Adrenal gland (tissue), 12 donors: ENCODE measurements around the gene NETO1. TPM values are rescaled to one million over a fixed set of nuclear protein-coding genes. Genes with fewer than 3 reads are reported as not detected.

Experiments used
- DNase-seq, 7 donors: peaks; one replicate each; pipeline ENCODE4 v3.0.0-alpha.2; 2019 to 2020
- H3K27ac ChIP-seq, 5 donors: fragments of 200-600 bp; sonication (generic) in 4 of 5; 1 replicate in 3 of 5; 2 replicates in 2 of 5; pipeline versions ENCODE4 v1.5.1 to v1.8.0; 2016 to 2020; ENCODE audit warnings: mild to moderate bottlenecking in 1 of 5
- H3K27me3 ChIP-seq: fragments of 200-600 bp; 2 replicates; pipeline ENCODE4 v1.8.0; 2021
- H3K36me3 ChIP-seq, 2 donors: fragments of 200-600 bp; replicated peaks in 1 of 2; 1 replicate in 1 of 2; 2 replicates in 1 of 2; pipeline versions ENCODE4 v1.5.1 to v1.8.0; 2018 to 2022
- H3K4me1 ChIP-seq, 2 donors: fragments of 200-600 bp; replicated peaks in 1 of 2; 1 replicate in 1 of 2; 2 replicates in 1 of 2; pipeline versions ENCODE4 v1.5.1 to v1.8.0; 2018 to 2021
- H3K4me3 ChIP-seq, 4 donors: fragments of 200-600 bp; sonication (generic) in 3 of 4; one replicate each; pipeline ENCODE4 v1.5.1; 2016 to 2018
- H3K9me3 ChIP-seq, 3 donors: fragments of 200-600 bp; sonication (generic) in 1 of 3; replicated peaks in 1 of 3; 1 replicate in 2 of 3; 2 replicates in 1 of 3; pipeline versions ENCODE4 v1.5.1 to v1.8.0; 2016 to 2021
- POLR2A ChIP-seq, 2 donors: fragments of 450-650 bp; IDR thresholded peaks; one replicate each; pipeline ENCODE4 v1.6.1; 2017; ENCODE audit warnings: antibody characterized with exemption in 2 of 2, mild to moderate bottlenecking in 2 of 2, moderate library complexity in 1 of 2
- whole genome bisulfite sequencing, 4 donors: extraction: QIAGEN DNeasy Blood & Tissue Kit in 2 of 4; methylation state at CpG; one replicate each; pipeline versions ENCODE4 v1.1.5 to v1.1.7; 2013 to 2017; 5-methylcytosine and 5-hydroxymethylcytosine counted together
- intact Hi-C, 2 donors: fragments of 100-400 bp; cut with DNase I; formaldehyde crosslinking; loops; one replicate each; pipeline versions ENCODE4 v1.14.1 to v1.15.0; 2022 to 2023
- polyA plus RNA-seq, 3 donors: library from polyadenylated mRNA; stranded (reverse); fragments of 200-250 nt in 2 of 3; fragments of 350-450 nt in 1 of 3; fragmentation: Illumina TruSeq in 1 of 3; extraction: RNeasy Lipid Tissue Mini Kit (QIAGEN cat#74804) in 1 of 3; gene quantifications; one replicate each; pipeline ENCODE4 v1.2.3, GENCODE V29; 2013 to 2014
- total RNA-seq, 9 donors: library from RNA; depleted of rRNA in 4 of 9; stranded (reverse); fragments of >200 nt in 4 of 9; fragments of 120-200 nt in 1 of 9; fragmentation: NEBNext Ultra II Directional in 1 of 9; extraction: Animal tissue kit (Norgen Biotek cat#: 25700) in 1 of 9; gene quantifications; one replicate each; pipeline versions ENCODE4 v1.1.0 to v1.2.4, GENCODE V29; 2013 to 2023
- TF ChIP-seq, protein P1 (sequence below), 6 experiments: fragments of 450-650 bp in 4 of 6; fragments of 200-600 bp in 2 of 6; sonication (generic) in 1 of 6; IDR thresholded peaks; 1 replicate in 5 of 6; 2 replicates in 1 of 6; pipeline versions ENCODE4 v1.5.1 to v1.8.0; 2016 to 2021; ENCODE audit warnings: antibody characterized with exemption in 6 of 6, mild to moderate bottlenecking in 2 of 6, moderate library complexity in 1 of 6
- donor health status: healthy with polysubstance abuse.
- donor health status: Bipolar disorder and iron deficiency.
- donor health status: DM: yes; HTN: yes; CAD: no.
- donor health status: DM: no; HTN: no; CAD: no.
- donor health status: DM: no; HTN: no; CAD: no.
- donor health status: DM: yes; HTN: yes; CAD: no.

NETO1 gene
- total and polyA plus RNA-seq, 12 donors, result 0.10 to 0.50 (median 0.14) TPM; not detected in 9

DNA sequence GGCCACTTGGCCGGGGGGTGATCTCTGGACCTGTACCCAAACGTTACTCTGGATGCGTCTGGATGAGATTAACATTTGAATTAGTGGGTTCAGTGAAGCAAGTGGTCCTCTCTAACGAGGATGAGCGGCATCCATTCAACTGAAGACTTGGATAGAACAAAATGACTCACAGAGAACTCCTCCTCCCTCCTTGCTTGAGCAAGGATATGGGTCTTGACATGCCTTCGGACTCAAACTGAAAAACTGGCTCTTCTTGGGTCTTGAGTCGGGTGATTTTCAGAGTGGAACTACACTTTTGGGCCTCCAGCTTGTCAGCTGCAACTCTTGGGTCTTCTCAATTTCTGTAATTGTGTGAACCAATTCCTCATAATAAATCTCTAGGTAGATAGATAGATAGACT, 47.2 kb downstream of the NETO1 start:
- 64 to 76% (median 71%) methylated on average over 7 of the region's 7 CpGs for WGBS, 4 donors
- H3K27me3 ChIP-seq, result no peaks in the 10 kb centered on the region
- intact Hi-C loops, result no loop called here
- no peak overlapping the region for H3K4me3 ChIP-seq
- no peaks in the 10 kb centered on the region for H3K36me3 ChIP-seq
- no peak for TF ChIP-seq POLR2A (IDR thresholded peaks at IDR 0.05)
- TF ChIP-seq, protein P1, sequence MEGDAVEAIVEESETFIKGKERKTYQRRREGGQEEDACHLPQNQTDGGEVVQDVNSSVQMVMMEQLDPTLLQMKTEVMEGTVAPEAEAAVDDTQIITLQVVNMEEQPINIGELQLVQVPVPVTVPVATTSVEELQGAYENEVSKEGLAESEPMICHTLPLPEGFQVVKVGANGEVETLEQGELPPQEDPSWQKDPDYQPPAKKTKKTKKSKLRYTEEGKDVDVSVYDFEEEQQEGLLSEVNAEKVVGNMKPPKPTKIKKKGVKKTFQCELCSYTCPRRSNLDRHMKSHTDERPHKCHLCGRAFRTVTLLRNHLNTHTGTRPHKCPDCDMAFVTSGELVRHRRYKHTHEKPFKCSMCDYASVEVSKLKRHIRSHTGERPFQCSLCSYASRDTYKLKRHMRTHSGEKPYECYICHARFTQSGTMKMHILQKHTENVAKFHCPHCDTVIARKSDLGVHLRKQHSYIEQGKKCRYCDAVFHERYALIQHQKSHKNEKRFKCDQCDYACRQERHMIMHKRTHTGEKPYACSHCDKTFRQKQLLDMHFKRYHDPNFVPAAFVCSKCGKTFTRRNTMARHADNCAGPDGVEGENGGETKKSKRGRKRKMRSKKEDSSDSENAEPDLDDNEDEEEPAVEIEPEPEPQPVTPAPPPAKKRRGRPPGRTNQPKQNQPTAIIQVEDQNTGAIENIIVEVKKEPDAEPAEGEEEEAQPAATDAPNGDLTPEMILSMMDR (IDR thresholded peaks at IDR 0.05), result no peak
- DNase-seq, result no peak
- no peaks in the 10 kb centered on the region for H3K9me3 ChIP-seq
- no peak overlapping the region for H3K27ac ChIP-seq
- no peaks in the 10 kb centered on the region for H3K4me1 ChIP-seq

DNA sequence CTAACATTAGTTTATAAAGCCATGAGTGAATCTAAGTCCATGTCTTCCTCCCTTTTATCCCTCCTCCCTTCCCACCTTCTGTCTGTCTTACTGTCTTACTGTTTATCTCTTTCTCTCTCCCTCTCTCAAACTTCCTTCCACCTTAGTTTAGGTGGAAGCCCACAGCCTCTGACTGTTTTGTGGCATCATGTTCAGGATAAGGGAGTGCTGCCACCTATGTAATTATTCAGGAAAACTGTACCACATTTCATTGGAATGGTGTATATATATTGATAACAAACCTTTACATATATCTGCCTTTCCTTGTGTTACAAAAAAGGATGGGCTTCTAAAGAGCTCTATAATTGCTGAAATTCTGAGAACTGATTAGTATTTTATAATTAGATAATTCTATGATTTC, 48.7 kb downstream of the NETO1 start:
- no peak for TF ChIP-seq POLR2A (IDR thresholded peaks at IDR 0.05)
- TF ChIP-seq, protein P1 (IDR thresholded peaks at IDR 0.05), result no peak
- Histone ChIP-seq H3K9me3 (no peaks in the 10 kb centered on the region), H3K36me3 (no peaks in the 10 kb centered on the region), H3K27me3 (no peaks in the 10 kb centered on the region), H3K4me3 (no peak overlapping the region), H3K4me1 (no peaks in the 10 kb centered on the region), H3K27ac (no peak overlapping the region)
- DNase-seq, result no peak
- intact Hi-C loops, result no loop called here

DNA sequence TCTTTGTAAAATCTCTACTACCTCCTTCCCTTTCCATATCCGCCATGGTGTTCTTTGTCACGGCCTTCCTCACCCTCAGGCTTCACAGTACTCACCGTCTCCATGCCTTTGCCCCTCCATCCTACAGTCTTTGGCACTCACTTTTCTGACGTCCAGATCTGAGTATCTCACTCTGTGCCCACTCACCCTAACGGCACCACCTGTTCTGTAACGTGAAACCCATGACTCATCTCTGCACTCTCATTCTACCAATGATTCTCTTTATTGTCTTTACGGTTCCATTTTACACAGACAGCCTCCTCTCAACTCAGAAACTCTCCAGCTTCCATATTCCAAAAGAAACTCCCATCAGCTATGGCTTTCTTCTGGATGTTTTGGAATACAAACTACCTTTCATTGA, 56.7 kb downstream of the NETO1 start:
- DNase-seq, result no peak
- H3K27me3 ChIP-seq, result no peaks in the 10 kb centered on the region
- no peaks in the 10 kb centered on the region for H3K4me1 ChIP-seq
- no peaks in the 10 kb centered on the region for H3K36me3 ChIP-seq
- no peaks in the 10 kb centered on the region for H3K9me3 ChIP-seq
- TF ChIP-seq, protein P1 (IDR thresholded peaks at IDR 0.05), result no peak
- no peak for TF ChIP-seq POLR2A (IDR thresholded peaks at IDR 0.05)
- H3K27ac ChIP-seq, result no peak overlapping the region
- intact Hi-C loops, result no loop called here
- H3K4me3 ChIP-seq, result no peak overlapping the region
- WGBS, 4 donors, result 70 to 74% (median 71%) methylated on average over 7 of the region's 7 CpGs

DNA sequence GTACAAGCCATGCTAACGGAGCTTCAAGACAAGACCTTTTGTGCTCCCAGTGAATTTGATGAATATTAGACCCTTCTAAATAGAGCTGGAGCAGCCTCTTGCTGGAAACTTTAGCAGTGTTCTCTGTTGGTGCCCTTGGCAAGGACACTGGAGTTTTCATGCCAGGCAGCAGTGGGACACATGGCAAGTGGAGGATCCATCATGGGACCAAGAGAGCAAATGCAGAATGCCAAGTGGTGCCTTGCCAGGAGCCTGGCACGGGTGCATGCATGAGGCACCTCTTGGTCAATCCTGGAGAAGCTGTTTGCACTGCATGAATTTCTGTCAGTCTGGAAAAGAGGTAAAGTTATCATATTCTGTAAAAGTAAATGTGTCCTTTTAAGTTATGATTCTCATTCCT, 59.1 kb downstream of the NETO1 start:
- Histone ChIP-seq H3K4me1 (no peaks in the 10 kb centered on the region), H3K9me3 (no peaks in the 10 kb centered on the region), H3K4me3 (no peak overlapping the region), H3K27me3 (no peaks in the 10 kb centered on the region), H3K27ac (no peak overlapping the region), H3K36me3 (no peaks in the 10 kb centered on the region)
- TF ChIP-seq, protein P1 (IDR thresholded peaks at IDR 0.05), result no peak
- TF ChIP-seq POLR2A (IDR thresholded peaks at IDR 0.05), result no peak
- 43 to 50% (median 47%) methylated on average over 2 of the region's 2 CpGs for WGBS, 4 donors
- DNase-seq, result no peak
- intact Hi-C loops, result no loop called here
